ENCODE data around the gene IFIT3.
"Not testable (repeated sequence)": the region's sequence is repeated elsewhere in the genome, so short reads cannot be mapped to it uniquely, and the experiment has no call there.

The IFIT3 gene

GRCh38 chr10:89327803-89328441 lies at the start of gene IFIT3:
IFIT3 (plus strand) TSS chr10:89327997; CDS start chr10:89328074, 77 bp downstream.
- DNase-seq: peak; percentile 24

GRCh38 chr10:89278034-89278535 lies 49.7 kb upstream of the IFIT3 start:
- no peak for DNase-seq

GRCh38 chr10:89278900-89279392 lies 48.9 kb upstream of the IFIT3 start:
- no peak for DNase-seq

GRCh38 chr10:89279421-89279869 lies 48.4 kb upstream of the IFIT3 start:
- no peak for DNase-seq

- DNase-seq: no peak
Observed at GRCh38 chr10:89280508-89280907, 47.3 kb upstream of the IFIT3 start.

GRCh38 chr10:89281606-89282395 lies 46.0 kb upstream of the IFIT3 start:
- no peak for DNase-seq

- DNase-seq: peak; percentile 0
Observed at GRCh38 chr10:89283025-89283935, 44.5 kb upstream of the IFIT3 start.

- DNase-seq: peak; percentile 39
Observed at GRCh38 chr10:89283936-89284475, 43.8 kb upstream of the IFIT3 start.

GRCh38 chr10:89284711-89285110 lies 43.1 kb upstream of the IFIT3 start:
- DNase-seq: not testable (repeated sequence)

- DNase-seq: not testable (repeated sequence)
Observed at GRCh38 chr10:89285303-89285702, 42.5 kb upstream of the IFIT3 start.

GRCh38 chr10:89294721-89295239 lies 33.0 kb upstream of the IFIT3 start:
- no peak for DNase-seq

- no peak for DNase-seq
Observed at GRCh38 chr10:89295597-89295996, 32.2 kb upstream of the IFIT3 start.

- no peak for DNase-seq
Observed at GRCh38 chr10:89296220-89296648, 31.6 kb upstream of the IFIT3 start.

- no peak for DNase-seq
Observed at GRCh38 chr10:89297356-89297755, 30.4 kb upstream of the IFIT3 start.

- no peak for DNase-seq
Observed at GRCh38 chr10:89297791-89298190, 30.0 kb upstream of the IFIT3 start.

GRCh38 chr10:89299031-89299430 lies 28.8 kb upstream of the IFIT3 start:
- no peak for DNase-seq

GRCh38 chr10:89301232-89301631 lies 26.6 kb upstream of the IFIT3 start:
- DNase-seq: no peak

GRCh38 chr10:89301721-89302445 lies 25.9 kb upstream of the IFIT3 start, which contains the start of gene IFIT2:
IFIT2 (plus strand) TSS chr10:89302046; CDS start chr10:89302124, 78 bp downstream.
- peak; percentile 4 for DNase-seq

GRCh38 chr10:89302625-89303024 lies 25.2 kb upstream of the IFIT3 start:
- no peak for DNase-seq

- no peak for DNase-seq
Observed at GRCh38 chr10:89303161-89303560, 24.6 kb upstream of the IFIT3 start.

GRCh38 chr10:89304026-89304425 lies 23.8 kb upstream of the IFIT3 start:
- no peak for DNase-seq

Measured in NCI-H526 treated with DMSO at 0.1 percent for 48 hours (cell line).